Right lobe of liver (tissue), 4 donors: ENCODE measurements around the gene FOXP1.

Source experiments
- POLR2A ChIP-seq: fragments of 450-650 bp; IDR thresholded peaks from one replicate; pipeline ENCODE4 v1.6.1; 2017; ENCODE audit warnings: antibody characterized with exemption, mild to moderate bottlenecking
- TF ChIP-seq, protein P1 (sequence below), 4 donors: fragments of 200-600 bp in 3 of 4; fragments of 450-650 bp in 1 of 4; IDR thresholded peaks; one replicate each; pipeline versions ENCODE4 v1.5.1 to v1.8.0; 2016 to 2022; ENCODE audit warnings: antibody characterized with exemption in 4 of 4, mild to moderate bottlenecking in 2 of 4
- donor health status: DM: no; HTN: no; CAD: no.
- donor health status: DM: no; HTN: no; CAD: no.
- donor health status: DM: no; HTN: yes; CAD: no.

DNA sequence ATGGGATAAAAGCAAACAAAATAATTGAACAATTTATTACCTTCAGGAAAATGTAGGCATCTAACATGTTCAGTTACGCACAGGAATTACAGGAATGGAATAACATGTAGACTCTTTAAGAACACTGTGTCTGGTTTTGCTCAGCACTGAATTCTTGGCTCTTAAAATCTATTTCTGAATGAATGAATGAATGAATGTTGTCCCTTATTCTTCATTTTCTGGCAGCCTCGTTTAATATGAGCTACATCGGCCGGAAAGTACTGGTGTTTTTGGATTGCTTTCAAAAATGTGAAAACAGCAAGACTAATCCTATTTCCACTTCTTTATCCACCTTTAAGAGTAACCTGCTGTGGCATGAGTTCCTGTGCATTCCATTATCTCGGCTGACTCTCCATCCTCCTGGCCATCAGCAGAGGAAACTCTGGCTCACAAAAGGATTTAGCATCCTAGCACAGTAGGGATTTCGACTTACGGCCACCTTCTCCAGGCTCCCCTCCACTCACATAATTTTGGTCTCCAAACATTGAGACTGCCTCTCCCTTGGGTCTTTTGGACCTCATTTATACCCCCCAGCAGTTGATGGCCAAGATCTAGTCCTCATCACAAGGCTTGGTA, 145.3 kb downstream of the FOXP1 start:
- TF ChIP-seq, protein P1, sequence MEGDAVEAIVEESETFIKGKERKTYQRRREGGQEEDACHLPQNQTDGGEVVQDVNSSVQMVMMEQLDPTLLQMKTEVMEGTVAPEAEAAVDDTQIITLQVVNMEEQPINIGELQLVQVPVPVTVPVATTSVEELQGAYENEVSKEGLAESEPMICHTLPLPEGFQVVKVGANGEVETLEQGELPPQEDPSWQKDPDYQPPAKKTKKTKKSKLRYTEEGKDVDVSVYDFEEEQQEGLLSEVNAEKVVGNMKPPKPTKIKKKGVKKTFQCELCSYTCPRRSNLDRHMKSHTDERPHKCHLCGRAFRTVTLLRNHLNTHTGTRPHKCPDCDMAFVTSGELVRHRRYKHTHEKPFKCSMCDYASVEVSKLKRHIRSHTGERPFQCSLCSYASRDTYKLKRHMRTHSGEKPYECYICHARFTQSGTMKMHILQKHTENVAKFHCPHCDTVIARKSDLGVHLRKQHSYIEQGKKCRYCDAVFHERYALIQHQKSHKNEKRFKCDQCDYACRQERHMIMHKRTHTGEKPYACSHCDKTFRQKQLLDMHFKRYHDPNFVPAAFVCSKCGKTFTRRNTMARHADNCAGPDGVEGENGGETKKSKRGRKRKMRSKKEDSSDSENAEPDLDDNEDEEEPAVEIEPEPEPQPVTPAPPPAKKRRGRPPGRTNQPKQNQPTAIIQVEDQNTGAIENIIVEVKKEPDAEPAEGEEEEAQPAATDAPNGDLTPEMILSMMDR (IDR thresholded peaks at IDR 0.05), result no peak
- no peak for TF ChIP-seq POLR2A
